ENCODE measurements around the gene IP6K2.

The IP6K2 gene

GRCh38 chr3:48674505-48674904, 42.5 kb downstream of the IP6K2 start:
- in situ Hi-C loops (cut with HindIII; ENCODE audit: low sequenced_read_pairs), result no loop called here

GRCh38 chr3:48672522-48672921, 44.5 kb downstream of the IP6K2 start:
- in situ Hi-C loops (cut with HindIII; ENCODE audit: low sequenced_read_pairs), result no loop called here

GRCh38 chr3:48664929-48665328, 52.1 kb downstream of the IP6K2 start:
- in situ Hi-C loops (cut with HindIII; ENCODE audit: low sequenced_read_pairs), result no loop called here

- in situ Hi-C loops (cut with HindIII; ENCODE audit: low sequenced_read_pairs), result no loop called here
These were observed 52.7 kb downstream of the IP6K2 start for GRCh38 chr3:48664313-48664644.

- in situ Hi-C loops (cut with HindIII; ENCODE audit: low sequenced_read_pairs), result no loop called here
These were observed 53.3 kb downstream of the IP6K2 start for GRCh38 chr3:48663489-48664312.

GRCh38 chr3:48662753-48663488, 54.1 kb downstream of the IP6K2 start, which contains the start of gene CELSR3:
CELSR3 (minus strand) TSS chr3:48662886; CDS start chr3:48662634, 252 bp downstream.
- in situ Hi-C loops (cut with HindIII; ENCODE audit: low sequenced_read_pairs), result no loop called here

- in situ Hi-C loops (cut with HindIII; ENCODE audit: low sequenced_read_pairs), result no loop called here
These were observed 54.8 kb downstream of the IP6K2 start for GRCh38 chr3:48662145-48662752.

GRCh38 chr3:48661501-48662144, 55.4 kb downstream of the IP6K2 start:
- in situ Hi-C loops (cut with HindIII; ENCODE audit: low sequenced_read_pairs), result no loop called here

GRCh38 chr3:48660800-48661400, 56.1 kb downstream of the IP6K2 start:
- in situ Hi-C loops (cut with HindIII; ENCODE audit: low sequenced_read_pairs), result no loop called here

GRCh38 chr3:48656841-48657281, 60.2 kb downstream of the IP6K2 start:
- in situ Hi-C loops (cut with HindIII; ENCODE audit: low sequenced_read_pairs), result no loop called here

- in situ Hi-C loops (cut with HindIII; ENCODE audit: low sequenced_read_pairs), result no loop called here
These were observed 60.8 kb downstream of the IP6K2 start for GRCh38 chr3:48656061-48656840.

GRCh38 chr3:48655606-48656005, 61.4 kb downstream of the IP6K2 start:
- in situ Hi-C loops (cut with HindIII; ENCODE audit: low sequenced_read_pairs), result no loop called here

GRCh38 chr3:48655063-48655462, 62.0 kb downstream of the IP6K2 start:
- in situ Hi-C loops (cut with HindIII; ENCODE audit: low sequenced_read_pairs), result no loop called here

GRCh38 chr3:48652923-48653715, 63.9 kb downstream of the IP6K2 start:
- in situ Hi-C loops (cut with HindIII; ENCODE audit: low sequenced_read_pairs), result no loop called here

- in situ Hi-C loops (cut with HindIII; ENCODE audit: low sequenced_read_pairs), result no loop called here
These were observed 65.2 kb downstream of the IP6K2 start for GRCh38 chr3:48651771-48652170.

- in situ Hi-C loops (cut with HindIII; ENCODE audit: low sequenced_read_pairs), result no loop called here
These were observed 66.3 kb downstream of the IP6K2 start for GRCh38 chr3:48650723-48651122.

GRCh38 chr3:48648188-48648850, 68.7 kb downstream of the IP6K2 start:
- in situ Hi-C loops (cut with HindIII; ENCODE audit: low sequenced_read_pairs), result no loop called here

- in situ Hi-C loops (cut with HindIII; ENCODE audit: low sequenced_read_pairs), result no loop called here
These were observed 69.3 kb downstream of the IP6K2 start for GRCh38 chr3:48647714-48648113.

Measured in endothelial cell of hepatic sinusoid (primary cell).